Measurements from ENCODE around the gene ANO10.
A peak's percentile ranks its signal among the peaks of the same experiment; 100 is the strongest.

ANO10 gene

GRCh38 chr3:43406643-43407023 lies 215.2 kb downstream of the ANO10 start:
- no peak for DNase-seq

- DNase-seq: no peak
Observed at GRCh38 chr3:43405888-43406642, 215.7 kb downstream of the ANO10 start.

- DNase-seq: no peak
Observed at GRCh38 chr3:43400781-43401730, 220.8 kb downstream of the ANO10 start.

- no peak for DNase-seq
Observed at GRCh38 chr3:43400167-43400566, 221.6 kb downstream of the ANO10 start.

- no peak for DNase-seq
Observed at GRCh38 chr3:43399034-43399433, 222.8 kb downstream of the ANO10 start.

- no peak for DNase-seq
Observed at GRCh38 chr3:43394041-43394554, 227.7 kb downstream of the ANO10 start.

- DNase-seq: no peak
Observed at GRCh38 chr3:43391621-43392020, 230.2 kb downstream of the ANO10 start.

GRCh38 chr3:43390255-43390588 lies 231.6 kb downstream of the ANO10 start:
- peak; percentile 8 for DNase-seq

- DNase-seq: peak; percentile 86
Observed at GRCh38 chr3:43389388-43390254, 232.2 kb downstream of the ANO10 start.

GRCh38 chr3:43388915-43389314 lies 232.9 kb downstream of the ANO10 start:
- DNase-seq: peak; percentile 9

- DNase-seq: no peak
Observed at GRCh38 chr3:43388175-43388574, 233.6 kb downstream of the ANO10 start.

- DNase-seq: no peak
Observed at GRCh38 chr3:43379343-43379742, 242.5 kb downstream of the ANO10 start.

GRCh38 chr3:43378066-43378935 lies 243.5 kb downstream of the ANO10 start:
- peak; percentile 79 for DNase-seq

- DNase-seq: no peak
Observed at GRCh38 chr3:43373560-43373928, 248.3 kb downstream of the ANO10 start.

- no peak for DNase-seq
Observed at GRCh38 chr3:43372809-43373559, 248.8 kb downstream of the ANO10 start.

- no peak for DNase-seq
Observed at GRCh38 chr3:43372007-43372740, 249.6 kb downstream of the ANO10 start.

GRCh38 chr3:43371494-43371893 lies 250.3 kb downstream of the ANO10 start:
- peak; percentile 9 for DNase-seq

GRCh38 chr3:43370293-43370980 lies 251.4 kb downstream of the ANO10 start:
- no peak for DNase-seq

- DNase-seq: no peak
Observed at GRCh38 chr3:43369404-43370292, 252.2 kb downstream of the ANO10 start.

All from CD4-positive, alpha-beta T cell treated with Interleukin-21 for 1 hour (primary cell).